IMR-90 (cell line): ENCODE data around the gene FAHD2A. TPM values are rescaled to one million over a fixed set of nuclear protein-coding genes. Genes with fewer than 3 reads are reported as not detected.

Source experiments
- ATAC-seq: fragments of 200-7000 bp; cut with Tn5 transposase; 2 replicates; pipeline ENCODE4 v1.9.1; 2020; ENCODE audit warnings: low read depth, mild to moderate bottlenecking, moderate library complexity
- BruUV-seq: library from RNA; stranded (reverse); fragments of 400-500 nt; replicated peaks from 2 replicates; lab custom pipeline; 2021; lab: Mats Ljungman, UMichigan
- CTCF ChIA-PET: fragments of 300-600 bp; formaldehyde crosslinking; extraction: SDS; loops from one replicate; lab custom pipeline; 2021; ENCODE audit warnings: antibody characterized with exemption; lab: Yijun Ruan, JAX
- POLR2A ChIA-PET: fragments of 300-600 bp; sonication (Branson Sonifier 250); formaldehyde crosslinking; loops from one replicate; lab custom pipeline; 2022; ENCODE audit warnings: antibody characterized with exemption; ENCODE audit not compliant: unreplicated experiment; lab: Charles Lee
- DNase-seq: peaks from one replicate; pipeline ENCODE4 v3.0.0; 2013
- H2AFZ ChIP-seq: replicated peaks from 2 replicates; pipeline ENCODE3; 2013; ENCODE audit warnings: low read length, mild to moderate bottlenecking; ENCODE audit not compliant: poor library complexity
- H2AK5ac ChIP-seq: 2 replicates; pipeline ENCODE4 v1.6.1; 2013; ENCODE audit warnings: low read depth, low read length, inconsistent platforms
- H2AK9ac ChIP-seq: replicated peaks from 2 replicates; pipeline ENCODE3; 2013; ENCODE audit warnings: mild to moderate bottlenecking, low read depth, low read length, moderate library complexity; ENCODE audit not compliant: poor library complexity
- H2BK120ac ChIP-seq: 2 replicates; pipeline ENCODE4 v1.6.1; 2013; ENCODE audit warnings: low read depth, low read length, inconsistent platforms
- H2BK15ac ChIP-seq: 3 replicates; pipeline ENCODE4 v1.6.1; 2013; ENCODE audit warnings: low read depth, low read length, inconsistent platforms
- H2BK20ac ChIP-seq: 2 replicates; pipeline ENCODE4 v1.6.1; 2013; ENCODE audit warnings: low read depth, mild to moderate bottlenecking, inconsistent platforms, low read length, moderate library complexity
- H2BK5ac ChIP-seq: 2 replicates; pipeline ENCODE4 v1.6.1; 2013; ENCODE audit warnings: mild to moderate bottlenecking, low read depth, low read length, inconsistent platforms; ENCODE audit not compliant: poor library complexity, severe bottlenecking
- H3K14ac ChIP-seq: replicated peaks from 2 replicates; pipeline ENCODE4 v1.6.1; 2013; ENCODE audit warnings: low read depth, low read length, inconsistent platforms
- H3K18ac ChIP-seq: 2 replicates; pipeline ENCODE4 v1.6.1; 2013; ENCODE audit warnings: low read depth, low read length, control low read depth
- H3K23ac ChIP-seq: 2 replicates; pipeline ENCODE4 v1.6.1; 2013; ENCODE audit warnings: low read depth, low read length, inconsistent platforms
- H3K27ac ChIP-seq: 2 replicates; pipeline ENCODE4 v1.5.1; 2013; ENCODE audit warnings: mild to moderate bottlenecking, control low read depth, low read length; ENCODE audit not compliant: insufficient read depth
- H3K27me3 ChIP-seq: 2 replicates; pipeline ENCODE4 v1.6.1; 2013; ENCODE audit warnings: low read length; ENCODE audit not compliant: control insufficient read depth, insufficient read depth
- H3K36me3 ChIP-seq: 2 replicates; pipeline ENCODE4 v1.6.1; 2013; ENCODE audit warnings: low read length, mixed read lengths; ENCODE audit not compliant: control insufficient read depth, insufficient read depth
- H3K4ac ChIP-seq: 2 replicates; pipeline ENCODE4 v1.6.1; 2013; ENCODE audit warnings: low read depth, low read length, inconsistent platforms
- H3K4me1 ChIP-seq: 2 replicates; pipeline ENCODE4 v1.6.1; 2013; ENCODE audit warnings: low read length, mixed read lengths; ENCODE audit not compliant: control insufficient read depth, insufficient read depth
- H3K4me2 ChIP-seq: 2 replicates; pipeline ENCODE4 v1.6.1; 2013; ENCODE audit warnings: low read depth, mild to moderate bottlenecking, control low read depth, low read length, moderate library complexity
- H3K4me3 ChIP-seq: 2 replicates; pipeline ENCODE4 v1.5.1; 2013; ENCODE audit warnings: low read depth, mild to moderate bottlenecking, control low read depth, low read length, moderate library complexity; ENCODE audit not compliant: insufficient read depth
- H3K56ac ChIP-seq: 2 replicates; pipeline ENCODE4 v1.6.1; 2013; ENCODE audit warnings: low read length, inconsistent platforms; ENCODE audit not compliant: insufficient read depth; ENCODE audit errors: extremely low read depth
- H3K79me1 ChIP-seq, 2 experiments: 2 replicates each; pipeline ENCODE4 v1.6.1; 2013; ENCODE audit warnings: low read length in 2 of 2, inconsistent platforms in 1 of 2, low read depth in 1 of 2
- H3K9ac ChIP-seq: 2 replicates; pipeline ENCODE4 v1.6.1; 2013; ENCODE audit warnings: low read depth, low read length, control low read depth
- H3K9me1 ChIP-seq: 2 replicates; pipeline ENCODE4 v1.6.1; 2013; ENCODE audit warnings: low read length, inconsistent platforms; ENCODE audit not compliant: insufficient read depth
- H3K9me3 ChIP-seq: 2 replicates; pipeline ENCODE4 v1.6.1; 2013; ENCODE audit warnings: low read length; ENCODE audit not compliant: control insufficient read depth, insufficient read depth
- H4K20me1 ChIP-seq: 2 replicates; pipeline ENCODE4 v1.6.1; 2013; ENCODE audit warnings: low read length, inconsistent platforms; ENCODE audit not compliant: insufficient read depth
- H4K5ac ChIP-seq: 2 replicates; pipeline ENCODE4 v1.6.1; 2013; ENCODE audit warnings: mild to moderate bottlenecking, low read depth, low read length, control low read depth
- H4K8ac ChIP-seq, 2 experiments: 2 replicates each; pipeline ENCODE4 v1.6.1; 2013; ENCODE audit warnings: low read depth in 2 of 2, low read length in 2 of 2, control low read depth in 1 of 2, inconsistent platforms in 1 of 2
- H4K91ac ChIP-seq: 2 replicates; pipeline ENCODE4 v1.6.1; 2013; ENCODE audit warnings: low read depth, low read length, inconsistent platforms; ENCODE audit not compliant: insufficient read depth
- BHLHE40 ChIP-seq: fragments of 150-350 bp; IDR thresholded peaks from 2 replicates; pipeline ENCODE4 v1.6.1; 2016; ENCODE audit warnings: mild to moderate bottlenecking, low read depth, low read length
- CEBPB ChIP-seq: IDR thresholded peaks from 2 replicates; pipeline ENCODE4 v1.6.1; 2012; ENCODE audit warnings: low read depth, low read length, improper control_type of control experiment
- CHD1 ChIP-seq: IDR thresholded peaks from 2 replicates; pipeline ENCODE4 v1.6.1; 2012; ENCODE audit warnings: low read depth, low read length, improper control_type of control experiment
- CTCF ChIP-seq: conservative IDR thresholded peaks from 2 replicates; pipeline ENCODE4 v1.5.1; 2012; ENCODE audit warnings: mild to moderate bottlenecking, low read depth, low read length, improper control_type of control experiment
- ELK1 ChIP-seq: fragments of 150-350 bp; IDR thresholded peaks from 2 replicates; pipeline ENCODE4 v1.6.1; 2016; ENCODE audit warnings: low read depth, mild to moderate bottlenecking, low read length, moderate library complexity, borderline replicate concordance
- FOS ChIP-seq: fragments of 150-350 bp; IDR thresholded peaks from 2 replicates; pipeline ENCODE4 v1.6.1; 2016; ENCODE audit warnings: low read depth, low read length
- MAFK ChIP-seq: IDR thresholded peaks from 2 replicates; pipeline ENCODE4 v1.6.1; 2012; ENCODE audit warnings: low read depth, low read length, improper control_type of control experiment
- MAZ ChIP-seq: IDR thresholded peaks from 2 replicates; pipeline ENCODE4 v1.6.1; 2012; ENCODE audit warnings: low read depth, mild to moderate bottlenecking, low read length, improper control_type of control experiment, moderate library complexity, borderline replicate concordance
- MXI1 ChIP-seq: IDR thresholded peaks from 2 replicates; pipeline ENCODE4 v1.6.1; 2012; ENCODE audit warnings: low read depth, mild to moderate bottlenecking, low read length, moderate library complexity, borderline replicate concordance
- NFE2L2 ChIP-seq: fragments of 150-350 bp; IDR thresholded peaks from 2 replicates; pipeline ENCODE4 v1.6.1; 2016; ENCODE audit warnings: low read depth, mild to moderate bottlenecking, low read length
- POLR2A ChIP-seq: IDR thresholded peaks from 2 replicates; pipeline ENCODE4 v1.6.1; 2012; ENCODE audit warnings: mild to moderate bottlenecking, low read depth, low read length
- RAD21 ChIP-seq: IDR thresholded peaks from 2 replicates; pipeline ENCODE4 v1.6.1; 2012; ENCODE audit warnings: low read length, improper control_type of control experiment
- RCOR1 ChIP-seq: IDR thresholded peaks from 2 replicates; pipeline ENCODE4 v1.6.1; 2012; ENCODE audit warnings: mild to moderate bottlenecking, low read length, improper control_type of control experiment; ENCODE audit not compliant: insufficient replicate concordance
- RFX5 ChIP-seq: IDR thresholded peaks from 2 replicates; pipeline ENCODE4 v1.8.0; 2012; ENCODE audit warnings: low read depth, mild to moderate bottlenecking, low read length, moderate library complexity
- SMC3 ChIP-seq: fragments of 150-350 bp; IDR thresholded peaks from 2 replicates; pipeline ENCODE4 v1.6.1; 2016; ENCODE audit warnings: low read depth, mild to moderate bottlenecking, antibody characterized with exemption, low read length, moderate library complexity
- USF2 ChIP-seq: fragments of 150-350 bp; IDR thresholded peaks from 2 replicates; pipeline ENCODE4 v1.6.1; 2017; ENCODE audit warnings: mild to moderate bottlenecking, antibody characterized with exemption, low read length, low read depth
- WGBS, 2 experiments: methylation state at CpG; one replicate each; pipeline versions ENCODE4 v1.1.5 to v1.1.7; 2013; ENCODE audit warnings: missing lambda C conversion rate in 2 of 2; ENCODE audit not compliant: insufficient read length in 1 of 2; ENCODE audit errors: extremely low coverage in 2 of 2; 5-methylcytosine and 5-hydroxymethylcytosine counted together
- dilution Hi-C: fragments of 300-500 bp; cut with HindIII; formaldehyde crosslinking; loops from one replicate; pipeline ENCODE4 v1.14.3; 2018; ENCODE audit warnings: low sequenced_read_pairs; ENCODE audit not compliant: unreplicated experiment
- in situ Hi-C: fragments of 300-500 bp; cut with MboI; formaldehyde crosslinking; loops from 3 replicates; pipeline ENCODE4 v1.14.3; 2019; ENCODE audit warnings: low sequenced_read_pairs, inconsistent platforms, mixed read lengths
- intact Hi-C: fragments of 100-400 bp; cut with micrococcal nuclease; formaldehyde crosslinking; loops from 2 replicates; pipeline ENCODE4 v1.10.0; 2022
- polyA plus RNA-seq, 3 experiments: library from polyadenylated mRNA; depleted of rRNA; stranded (reverse); fragments of >200 nt; gene quantifications; 2 replicates each; pipeline ENCODE4 v1.2.3, GENCODE V29; 2012; ENCODE audit warnings: low replicate concordance in 1 of 3
- total RNA-seq: library from RNA; depleted of rRNA; stranded (reverse); fragments of >200 nt; gene quantifications from 2 replicates; pipeline ENCODE4 v1.2.3, GENCODE V29; 2012

Gene FAHD2A
- total and polyA plus RNA-seq, 2 of the 4 experiments (the other 2 are of a cell fraction) = 35.1 to 36.2 TPM

GRCh38 chr2:95354469-95354901, 48.0 kb upstream of the FAHD2A start:
- H3K4me3 ChIP-seq = no peak overlapping the region
- H3K79me1 ChIP-seq = no peaks in the 10 kb centered on the region
- H2BK15ac ChIP-seq = no peak overlapping the region
- POLR2A ChIA-PET = no interaction called here
- no peak overlapping the region for H3K14ac ChIP-seq
- no peak overlapping the region for H4K5ac ChIP-seq
- H2BK5ac ChIP-seq = no peak overlapping the region
- H3K27me3 ChIP-seq = peaks cover 2% of the 10 kb centered on the region; the same call in 1 of the 2 replicates
- no peaks in the 10 kb centered on the region for H4K20me1 ChIP-seq
- H3K4me2 ChIP-seq = no peak overlapping the region
- 100% methylated on average over 3 of the region's 5 CpGs; no CpG with 5 or more reads in 1 of the 2 experiments for WGBS, 2 experiments
- H4K8ac ChIP-seq = no peak overlapping the region
- H2AK9ac ChIP-seq = peak overlapping the region; percentile 16
- intact Hi-C loops (no loop called here), in situ Hi-C loops (no loop called here), dilution Hi-C loops (no loop called here)
- no peak overlapping the region for H2BK20ac ChIP-seq
- no peak for DNase-seq
- H2BK120ac ChIP-seq = no peak overlapping the region
- H3K27ac ChIP-seq = no peak overlapping the region
- H3K18ac ChIP-seq = no peak overlapping the region
- no peak overlapping the region for H4K91ac ChIP-seq
- no peak overlapping the region for H3K23ac ChIP-seq
- no peak for ATAC-seq
- peaks cover 3% of the 10 kb centered on the region; the same call in 1 of the 2 replicates for H3K4me1 ChIP-seq
- H3K4ac ChIP-seq = no peak overlapping the region
- no TSS peak for BruUV-seq
- H3K9ac ChIP-seq = no peak overlapping the region
- H3K9me1 ChIP-seq = no peaks in the 10 kb centered on the region
- H3K36me3 ChIP-seq = no peaks in the 10 kb centered on the region
- no peak overlapping the region for H3K56ac ChIP-seq
- CTCF ChIA-PET = no interaction called here
- TF ChIP-seq NFE2L2 (no peak), BHLHE40 (no peak), CEBPB (no peak), MXI1 (no peak), SMC3 (no peak), CTCF (no peak), ELK1 (no peak), MAZ (no peak), USF2 (no peak), RAD21 (no peak), POLR2A (no peak), RFX5 (no peak), FOS (no peak), RCOR1 (no peak), MAFK (no peak), CHD1 (no peak)
- no peak overlapping the region for H2AK5ac ChIP-seq
- peaks cover 4% of the 10 kb centered on the region for H3K9me3 ChIP-seq
- H2AFZ ChIP-seq = no peak overlapping the region
